ENCODE data around the gene EBF3. TPM values are rescaled to one million over a fixed set of nuclear protein-coding genes. Genes with fewer than 3 reads are reported as not detected.

EBF3 gene
- total and polyA plus RNA-seq, 3 donors from 2014 or later = 4.0 to 7.6 (median 6.0) TPM

DNA sequence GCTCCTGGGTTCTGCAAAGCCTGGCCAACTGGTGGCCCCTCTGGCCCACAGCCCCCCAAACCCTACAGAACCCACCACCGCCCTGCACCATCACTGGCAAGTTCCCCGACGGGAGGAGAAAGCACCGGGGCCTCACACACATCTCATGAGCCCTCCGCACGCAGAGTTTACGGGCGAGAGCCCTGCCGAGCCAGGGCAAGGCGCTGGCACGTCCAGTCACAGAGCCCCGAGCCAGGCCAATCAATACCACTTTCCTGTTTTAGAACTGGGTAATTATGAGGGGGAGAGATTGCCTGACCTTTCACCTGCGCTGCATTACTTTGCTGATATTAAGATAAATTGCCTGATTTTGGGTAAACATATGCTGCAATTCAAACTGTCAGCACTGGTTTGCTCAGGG is 113.3 kb downstream of the EBF3 start:
- H3K4me1 ChIP-seq = no peaks in the 10 kb centered on the region
- H3K9me3 ChIP-seq = no peaks in the 10 kb centered on the region
- no peaks in the 10 kb centered on the region for H3K27me3 ChIP-seq
- TF ChIP-seq POLR2A (IDR thresholded peaks at IDR 0.05) = no peak
- TF ChIP-seq, protein P1, sequence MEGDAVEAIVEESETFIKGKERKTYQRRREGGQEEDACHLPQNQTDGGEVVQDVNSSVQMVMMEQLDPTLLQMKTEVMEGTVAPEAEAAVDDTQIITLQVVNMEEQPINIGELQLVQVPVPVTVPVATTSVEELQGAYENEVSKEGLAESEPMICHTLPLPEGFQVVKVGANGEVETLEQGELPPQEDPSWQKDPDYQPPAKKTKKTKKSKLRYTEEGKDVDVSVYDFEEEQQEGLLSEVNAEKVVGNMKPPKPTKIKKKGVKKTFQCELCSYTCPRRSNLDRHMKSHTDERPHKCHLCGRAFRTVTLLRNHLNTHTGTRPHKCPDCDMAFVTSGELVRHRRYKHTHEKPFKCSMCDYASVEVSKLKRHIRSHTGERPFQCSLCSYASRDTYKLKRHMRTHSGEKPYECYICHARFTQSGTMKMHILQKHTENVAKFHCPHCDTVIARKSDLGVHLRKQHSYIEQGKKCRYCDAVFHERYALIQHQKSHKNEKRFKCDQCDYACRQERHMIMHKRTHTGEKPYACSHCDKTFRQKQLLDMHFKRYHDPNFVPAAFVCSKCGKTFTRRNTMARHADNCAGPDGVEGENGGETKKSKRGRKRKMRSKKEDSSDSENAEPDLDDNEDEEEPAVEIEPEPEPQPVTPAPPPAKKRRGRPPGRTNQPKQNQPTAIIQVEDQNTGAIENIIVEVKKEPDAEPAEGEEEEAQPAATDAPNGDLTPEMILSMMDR (IDR thresholded peaks at IDR 0.05) = no peak
- H3K36me3 ChIP-seq (ENCODE audit: low read depth, missing control alignments) = no peaks in the 10 kb centered on the region
- H3K4me3 ChIP-seq = no peak overlapping the region
- DNase-seq = no peak
- intact Hi-C loops (cut with DNase I; ENCODE audit: low total_unique reads) = no loop called here
- WGBS, 2 donors = 59 to 89% methylated on average over 9 to 13 of the region's 13 CpGs
- no peak overlapping the region for H3K27ac ChIP-seq

DNA sequence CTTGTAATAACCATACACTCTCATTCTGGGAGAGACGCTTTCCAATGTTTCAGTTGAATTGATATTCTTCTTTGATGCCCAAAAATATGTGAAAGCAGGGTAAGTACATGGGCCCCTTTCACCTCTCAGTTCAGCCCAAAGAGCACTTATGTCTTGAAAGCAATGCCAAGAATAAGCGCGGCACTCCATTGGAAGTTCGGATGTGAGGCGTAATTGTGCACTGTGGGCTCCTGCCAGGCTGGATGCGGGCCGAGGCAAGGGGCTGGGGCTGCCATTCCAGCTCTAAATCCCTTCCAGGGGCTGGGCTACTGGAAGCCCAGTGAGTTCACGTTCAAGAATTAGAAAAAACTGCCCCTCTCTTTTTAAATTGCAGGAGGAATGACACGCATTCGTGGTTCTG is 113.8 kb downstream of the EBF3 start:
- TF ChIP-seq POLR2A (IDR thresholded peaks at IDR 0.05) = no peak
- TF ChIP-seq, protein P1 (IDR thresholded peaks at IDR 0.05) = no peak
- 84 to 90% methylated on average over 10 of the region's 10 CpGs for WGBS, 2 donors
- Histone ChIP-seq H3K4me3 (no peak overlapping the region), H3K36me3 (ENCODE audit: low read depth, missing control alignments) (no peaks in the 10 kb centered on the region), H3K4me1 (no peaks in the 10 kb centered on the region), H3K27me3 (no peaks in the 10 kb centered on the region), H3K9me3 (no peaks in the 10 kb centered on the region), H3K27ac (no peak overlapping the region)
- no peak for DNase-seq
- intact Hi-C loops (cut with DNase I; ENCODE audit: low total_unique reads) = no loop called here

DNA sequence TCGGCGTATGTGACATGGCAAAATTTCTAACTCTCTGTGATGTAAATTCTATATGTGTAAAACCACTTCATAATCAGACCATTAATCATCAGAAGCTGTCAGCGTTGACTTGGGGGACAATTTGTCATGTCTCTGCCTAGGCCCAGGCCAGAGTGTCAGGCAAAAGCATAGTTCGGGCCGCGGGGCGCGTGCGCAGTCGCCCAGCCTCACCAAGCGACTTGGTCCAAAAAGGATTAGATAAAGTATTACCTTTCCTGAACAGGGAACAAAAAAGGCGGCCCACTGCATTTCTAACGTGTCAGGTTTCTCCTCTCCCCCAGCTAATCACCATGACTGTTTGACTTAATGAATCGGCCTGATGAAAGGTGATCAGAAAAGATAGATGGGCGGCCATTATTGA is 114.2 kb downstream of the EBF3 start:
- no peaks in the 10 kb centered on the region for H3K9me3 ChIP-seq
- H3K27ac ChIP-seq = no peak overlapping the region
- intact Hi-C loops (cut with DNase I; ENCODE audit: low total_unique reads) = no loop called here
- no peak for DNase-seq
- TF ChIP-seq POLR2A (IDR thresholded peaks at IDR 0.05) = no peak
- TF ChIP-seq, protein P1 (IDR thresholded peaks at IDR 0.05) = no peak
- no peaks in the 10 kb centered on the region for H3K27me3 ChIP-seq
- H3K4me1 ChIP-seq = no peaks in the 10 kb centered on the region
- H3K36me3 ChIP-seq (ENCODE audit: low read depth, missing control alignments) = no peaks in the 10 kb centered on the region
- 75 to 82% methylated on average over 15 of the region's 15 CpGs for WGBS, 2 donors
- H3K4me3 ChIP-seq = no peak overlapping the region

DNA sequence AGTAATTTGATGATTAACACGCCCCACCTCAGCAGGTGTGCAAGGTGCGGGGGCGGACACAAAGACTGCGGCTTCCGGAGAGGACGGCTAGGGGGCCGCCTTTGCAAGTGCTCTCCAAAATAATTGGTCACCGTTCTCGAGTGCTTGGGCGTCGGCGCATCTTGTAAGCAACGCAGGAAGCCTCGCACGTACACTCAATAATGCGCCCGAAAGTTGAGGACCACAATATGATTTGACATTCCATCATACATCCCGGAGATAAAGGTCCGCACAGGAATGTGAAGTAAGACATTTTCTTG is 114.7 kb downstream of the EBF3 start:
- no peak for DNase-seq
- no peak for TF ChIP-seq POLR2A (IDR thresholded peaks at IDR 0.05)
- TF ChIP-seq, protein P1 (IDR thresholded peaks at IDR 0.05) = no peak
- WGBS, 2 donors = 72 to 90% methylated on average over 19 of the region's 19 CpGs
- no peaks in the 10 kb centered on the region for H3K27me3 ChIP-seq
- H3K27ac ChIP-seq = no peak overlapping the region
- H3K4me3 ChIP-seq = no peak overlapping the region
- intact Hi-C loops (cut with DNase I; ENCODE audit: low total_unique reads) = no loop called here
- no peaks in the 10 kb centered on the region for H3K9me3 ChIP-seq
- no peaks in the 10 kb centered on the region for H3K36me3 ChIP-seq (ENCODE audit: low read depth, missing control alignments)
- H3K4me1 ChIP-seq = no peaks in the 10 kb centered on the region

DNA sequence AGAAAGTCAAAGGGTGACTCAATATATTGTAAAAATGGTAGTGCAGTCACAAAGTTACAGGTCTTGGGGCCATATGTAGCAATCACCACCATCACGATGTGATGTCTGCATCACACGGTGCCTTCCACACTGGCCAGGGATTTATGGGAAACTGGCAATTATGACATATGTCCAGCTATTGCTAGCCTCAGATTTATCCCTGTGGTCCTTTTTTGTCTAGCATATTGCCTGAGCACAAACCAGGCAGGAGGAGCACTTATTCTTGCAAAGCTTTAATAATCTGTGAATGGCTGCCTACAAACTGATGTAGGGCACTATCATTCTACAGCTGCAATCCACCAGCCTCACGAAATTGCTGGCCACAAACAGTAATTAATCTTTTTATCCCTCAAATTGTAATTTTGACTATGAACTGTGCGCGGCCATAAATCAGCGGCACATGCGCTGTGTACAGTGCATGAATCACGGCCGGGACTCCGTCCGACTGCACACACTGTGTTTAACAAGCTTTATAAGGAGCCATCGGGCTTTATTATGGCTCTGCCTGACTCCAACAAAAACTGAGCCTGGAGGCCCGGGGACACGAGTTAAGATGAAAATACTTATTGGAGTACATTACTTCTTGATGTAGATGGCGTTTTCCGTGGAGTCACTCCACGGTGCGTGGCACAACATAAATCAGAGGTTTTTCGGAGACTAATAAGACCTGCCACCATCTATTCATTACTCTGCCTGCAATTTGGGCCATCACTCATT is 115.2 kb downstream of the EBF3 start:
- TF ChIP-seq, protein P1 (IDR thresholded peaks at IDR 0.05) = no peak
- no peak for TF ChIP-seq POLR2A (IDR thresholded peaks at IDR 0.05)
- Histone ChIP-seq H3K27me3 (no peaks in the 10 kb centered on the region), H3K9me3 (no peaks in the 10 kb centered on the region), H3K27ac (no peak overlapping the region), H3K36me3 (ENCODE audit: low read depth, missing control alignments) (no peaks in the 10 kb centered on the region), H3K4me1 (no peaks in the 10 kb centered on the region), H3K4me3 (no peak overlapping the region)
- 74% methylated on average over 19 of the region's 19 CpGs for WGBS, 2 donors
- intact Hi-C loops (cut with DNase I; ENCODE audit: low total_unique reads) = no loop called here
- no peak for DNase-seq
